ENCODE results near the gene ATG101.

DNA sequence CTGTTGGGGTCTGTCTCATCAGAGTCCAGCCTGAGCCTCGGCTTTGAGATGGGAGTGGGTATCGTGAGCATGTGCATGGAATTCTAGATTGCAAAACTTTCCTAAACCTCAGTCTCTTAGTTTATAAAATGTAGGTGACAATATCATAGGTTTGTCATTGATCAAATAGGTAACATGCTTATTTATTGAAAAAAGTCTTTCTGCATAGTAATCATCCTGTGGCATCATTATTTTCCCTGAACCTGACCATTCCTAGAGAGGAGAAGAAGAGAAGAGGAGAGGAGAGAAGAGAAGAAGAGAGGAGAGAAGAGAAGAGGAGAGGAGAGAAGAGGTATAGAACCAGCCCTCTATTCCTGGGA lies 13.8 kb downstream of the ATG101 start:
- peak; percentile 58; the same call in 1 of the 2 replicates for TF ChIP-seq CTCF (conservative IDR thresholded peaks at IDR 0.05; ENCODE audit: low read length)
- TF ChIP-seq EZH2phosphoT487 (IDR thresholded peaks at IDR 0.05; ENCODE audit: borderline replicate concordance, low read depth, low read length), result no peak

Data from OCI-LY7 (cell line).